ENCODE measurements around the gene HOXB2.

Gene HOXB2

DNA sequence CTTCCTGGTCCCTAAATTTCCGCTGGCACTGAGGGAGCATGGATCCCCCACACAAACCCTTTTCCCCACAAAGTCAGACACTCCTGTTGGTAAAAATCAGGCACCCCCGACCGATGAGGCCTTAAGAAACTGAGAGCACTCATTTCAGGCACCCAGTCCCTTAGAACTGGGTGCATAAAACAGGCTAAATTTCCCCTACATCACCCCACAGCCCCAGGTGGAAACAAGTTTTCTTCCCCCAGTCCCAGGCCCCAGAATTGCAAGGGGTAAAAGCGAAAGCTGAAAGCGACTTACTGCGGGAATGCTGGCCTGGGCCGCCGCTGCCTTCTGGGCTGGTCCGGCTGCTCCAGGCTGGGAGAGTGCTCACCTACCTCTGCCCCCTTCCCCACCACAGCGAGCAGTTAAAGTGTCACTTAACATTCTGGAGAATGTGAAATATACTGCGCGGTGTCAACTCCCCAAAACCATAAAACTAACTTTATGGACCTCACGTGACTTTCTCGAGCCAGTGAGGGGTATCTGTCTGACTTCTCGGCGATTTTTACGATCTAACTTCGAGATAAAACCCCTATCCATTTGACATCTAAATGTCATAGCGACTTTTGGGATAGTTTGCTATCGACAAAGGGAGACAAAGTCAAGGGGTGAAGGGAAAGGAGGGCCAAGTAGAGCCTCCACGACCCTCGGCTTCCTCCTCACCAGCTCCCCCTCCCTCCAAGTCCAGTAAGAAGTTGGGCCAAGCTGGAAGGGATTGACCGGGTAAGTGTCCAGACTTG, 45.1 kb upstream of the HOXB2 start, which contains the start of gene HOXB3 (continued):
- TF ChIP-seq ZNF707 (tag by site-specific recombination; IDR thresholded peaks at IDR 0.05) (no peak), ZBTB17 (tag by site-specific recombination; IDR thresholded peaks at IDR 0.05) (peak; percentile 78), ZNF121 (tag by site-specific recombination; IDR thresholded peaks at IDR 0.05) (no peak; the same call in 1 of the 2 replicates), ZNF658 (tag by site-specific recombination; IDR thresholded peaks at IDR 0.05) (no peak), ZNF768 (tag by site-specific recombination; IDR thresholded peaks at IDR 0.05) (no peak), ZNF324 (tag by site-specific recombination; IDR thresholded peaks at IDR 0.05) (peak; percentile 69; the same call in 1 of the 2 replicates), HOXA7 (CRISPR knock-in tag; IDR thresholded peaks at IDR 0.05; ENCODE audit: borderline replicate concordance) (no peak), PBX3 (CRISPR knock-in tag; IDR thresholded peaks at IDR 0.05) (no peak), ZFP69B (tag by site-specific recombination; IDR thresholded peaks at IDR 0.05) (peak; percentile 19; the same call in 1 of the 2 replicates), ZNF785 (tag by site-specific recombination; IDR thresholded peaks at IDR 0.05) (no peak), ZNF202 (tag by site-specific recombination; IDR thresholded peaks at IDR 0.05; ENCODE audit: borderline replicate concordance) (no peak), KLF7 (tag by site-specific recombination; IDR thresholded peaks at IDR 0.05; ENCODE audit: borderline replicate concordance) (peak; percentile 80; the same call in 1 of the 2 replicates), ZNF530 (tag by site-specific recombination; IDR thresholded peaks at IDR 0.05; ENCODE audit: low read depth) (no peak), ZNF274 (IDR thresholded peaks at IDR 0.05; ENCODE audit: low read length) (no peak), ZNF274 (tag by site-specific recombination; IDR thresholded peaks at IDR 0.05; ENCODE audit: borderline replicate concordance) (no peak), ZNF701 (tag by site-specific recombination; IDR thresholded peaks at IDR 0.05) (no peak), SP2 (tag by site-specific recombination; IDR thresholded peaks at IDR 0.05) (peak; percentile 57; the same call in 1 of the 2 replicates), ZNF645 (tag by site-specific recombination; IDR thresholded peaks at IDR 0.05) (0 out of 2 replicates have a peak, but pooled peaks have one; percentile 12), ZNF169 (tag by site-specific recombination; IDR thresholded peaks at IDR 0.05) (no peak), PRDM1 (tag by site-specific recombination; IDR thresholded peaks at IDR 0.05) (peak; percentile 97), ZNF335 (tag by site-specific recombination; conservative IDR thresholded peaks at IDR 0.05) (no peak; the same call in 1 of the 2 replicates), ZNF843 (tag by site-specific recombination; IDR thresholded peaks at IDR 0.05) (peak; percentile 99), ZNF211 (tag by site-specific recombination; IDR thresholded peaks at IDR 0.05; ENCODE audit: low read depth) (no peak), ZBTB10 (tag by site-specific recombination; IDR thresholded peaks at IDR 0.05) (peak; percentile 66), ZNF221 (tag by site-specific recombination; IDR thresholded peaks at IDR 0.05; ENCODE audit: borderline replicate concordance) (no peak), ZBTB6 (tag by site-specific recombination; IDR thresholded peaks at IDR 0.05) (peak; percentile 93), ZNF549 (tag by site-specific recombination; IDR thresholded peaks at IDR 0.05) (no peak), ZNF26 (tag by site-specific recombination; IDR thresholded peaks at IDR 0.05) (no peak), FEZF1 (tag by site-specific recombination; IDR thresholded peaks at IDR 0.05) (peak; percentile 91), SP7 (tag by site-specific recombination; IDR thresholded peaks at IDR 0.05) (peak; percentile 95), ZNF184 (tag by site-specific recombination; IDR thresholded peaks at IDR 0.05) (no peak)
- TF ChIP-seq, protein P1, sequence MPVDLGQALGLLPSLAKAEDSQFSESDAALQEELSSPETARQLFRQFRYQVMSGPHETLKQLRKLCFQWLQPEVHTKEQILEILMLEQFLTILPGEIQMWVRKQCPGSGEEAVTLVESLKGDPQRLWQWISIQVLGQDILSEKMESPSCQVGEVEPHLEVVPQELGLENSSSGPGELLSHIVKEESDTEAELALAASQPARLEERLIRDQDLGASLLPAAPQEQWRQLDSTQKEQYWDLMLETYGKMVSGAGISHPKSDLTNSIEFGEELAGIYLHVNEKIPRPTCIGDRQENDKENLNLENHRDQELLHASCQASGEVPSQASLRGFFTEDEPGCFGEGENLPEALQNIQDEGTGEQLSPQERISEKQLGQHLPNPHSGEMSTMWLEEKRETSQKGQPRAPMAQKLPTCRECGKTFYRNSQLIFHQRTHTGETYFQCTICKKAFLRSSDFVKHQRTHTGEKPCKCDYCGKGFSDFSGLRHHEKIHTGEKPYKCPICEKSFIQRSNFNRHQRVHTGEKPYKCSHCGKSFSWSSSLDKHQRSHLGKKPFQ (tag by site-specific recombination; IDR thresholded peaks at IDR 0.05) = peak; percentile 85
